ENCODE measurements around the gene GGA3.
A peak's percentile ranks its signal among the peaks of the same experiment; 100 is the strongest.
"Not testable (repeated sequence)": the region's sequence is repeated elsewhere in the genome, so short reads cannot be mapped to it uniquely, and the experiment has no call there.

The GGA3 gene

DNA sequence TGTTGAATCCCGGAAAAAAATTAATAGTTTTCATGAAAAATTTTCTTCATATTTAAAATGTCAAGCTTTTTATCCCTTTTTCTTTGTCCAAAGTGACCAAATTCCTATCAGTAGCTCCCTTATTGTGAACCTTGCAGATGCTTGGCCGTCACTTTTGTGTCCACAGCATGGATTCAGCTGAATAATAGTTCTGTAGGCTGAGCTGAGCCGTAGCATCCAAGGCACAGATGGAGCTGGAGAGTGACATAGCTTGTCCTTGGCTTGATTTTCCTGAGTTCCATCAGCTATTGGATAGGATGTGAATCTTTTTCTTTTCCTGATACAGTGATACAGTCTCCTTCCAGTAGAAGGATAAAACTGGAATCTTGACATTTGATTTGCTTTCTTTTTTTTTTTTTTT, 52.3 kb downstream of the GGA3 start:
- DNase-seq (ENCODE audit: low read depth), result no peak

- no peak for DNase-seq (ENCODE audit: low read depth)
These were observed 53.2 kb downstream of the GGA3 start for GRCh38 chr17:75208161-75208560.

- DNase-seq (ENCODE audit: low read depth), result no peak
These were observed 53.6 kb downstream of the GGA3 start for GRCh38 chr17:75207760-75208159.

- DNase-seq (ENCODE audit: low read depth), result not testable (repeated sequence)
These were observed 54.4 kb downstream of the GGA3 start for GRCh38 chr17:75207050-75207407.

DNA sequence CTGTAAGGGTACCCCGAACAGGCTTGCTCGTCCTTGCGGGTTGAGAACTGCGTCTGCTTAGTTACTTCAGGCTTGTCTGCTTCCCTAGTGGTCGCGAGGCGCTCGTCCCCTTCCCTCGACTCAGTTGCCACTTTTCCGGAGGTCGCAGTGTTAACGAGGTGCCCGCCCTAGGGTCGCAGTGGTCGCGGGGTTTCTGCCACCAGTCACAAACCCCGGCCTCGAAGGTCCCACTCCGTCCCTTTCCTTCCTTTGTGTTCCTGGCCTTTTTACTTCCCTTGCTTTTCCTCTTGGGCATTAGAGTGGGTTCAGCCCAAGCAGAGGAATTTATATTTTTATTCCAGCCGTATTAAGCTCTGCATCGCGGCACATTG, 55.6 kb downstream of the GGA3 start:
- no peak for DNase-seq (ENCODE audit: low read depth)

DNA sequence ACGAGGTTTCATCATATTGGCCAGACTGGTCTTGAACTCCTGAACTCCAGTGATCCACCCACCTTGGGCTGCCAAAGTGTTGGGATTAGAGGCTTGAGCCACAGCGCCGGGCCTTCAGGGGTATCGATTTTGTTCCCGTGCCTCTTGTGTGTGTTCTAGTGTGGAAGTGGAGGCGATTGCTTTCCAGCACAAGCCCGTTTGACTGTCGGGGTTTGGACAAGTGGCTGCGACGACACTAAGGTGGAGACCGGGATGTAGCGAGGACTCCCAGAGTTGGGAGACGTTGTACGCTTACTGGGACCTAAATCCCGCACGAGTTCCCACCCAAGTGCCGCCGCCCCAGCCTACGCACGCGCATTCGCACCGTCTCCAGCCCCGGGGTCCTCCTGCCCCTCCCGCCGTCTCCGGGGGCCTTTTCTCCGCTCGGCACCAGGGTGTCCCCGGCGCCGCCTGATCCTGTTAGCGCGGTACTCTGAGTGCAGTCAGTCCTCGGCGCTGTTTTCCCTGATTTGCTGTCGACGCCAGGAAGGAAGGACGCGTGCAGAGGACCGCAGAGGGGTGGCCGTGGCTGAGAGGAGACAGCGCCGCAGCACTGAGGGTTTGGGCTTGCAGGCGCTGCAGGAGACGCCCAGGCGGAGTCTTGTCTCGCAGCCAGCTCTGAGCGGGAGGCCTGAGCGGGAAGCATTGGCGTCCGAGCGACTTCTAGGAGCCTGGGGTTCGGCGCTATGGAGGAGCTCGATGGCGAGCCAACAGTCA, 56.2 kb downstream of the GGA3 start, which contains the start of gene NUP85:
Gene NUP85, plus strand, starts transcription at position 643 of the 756 bp plus-strand sequence. Its CDS starts 83 bp downstream, at position 726.
- peak; percentile 86 for DNase-seq (ENCODE audit: low read depth)

DNA sequence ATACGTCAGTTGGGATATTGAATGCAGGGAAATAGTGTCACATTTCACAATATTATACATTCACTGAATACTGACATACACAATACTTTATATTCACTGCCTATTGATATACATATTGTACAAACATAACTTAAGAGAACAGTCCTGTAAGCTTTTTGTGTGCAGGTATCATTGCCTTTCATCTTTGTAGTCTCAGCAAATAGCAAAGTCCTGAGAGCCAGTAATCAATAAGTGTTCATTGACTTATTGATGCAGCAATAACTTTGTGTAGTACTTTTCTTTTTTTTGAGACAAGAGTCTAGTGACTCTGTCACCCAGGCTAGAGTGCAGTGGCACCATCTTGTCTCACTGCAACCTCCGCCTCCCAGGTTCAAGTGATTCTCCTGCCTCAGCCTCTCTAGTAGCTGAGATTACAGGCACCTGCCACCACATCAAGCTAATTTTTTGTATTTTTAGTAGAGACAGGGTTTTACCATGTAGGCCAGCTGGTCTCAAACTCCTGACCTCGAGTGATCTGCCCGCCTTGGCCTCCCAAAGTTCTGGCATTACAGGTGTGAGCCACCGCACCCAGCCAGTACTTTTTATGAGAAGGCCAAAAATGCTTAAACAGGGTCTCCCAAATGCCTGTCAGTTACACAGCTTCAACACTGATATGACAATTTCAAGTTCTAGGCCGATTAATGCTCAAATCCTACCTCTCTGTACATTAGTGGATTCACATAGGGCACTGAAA, 61.4 kb downstream of the GGA3 start:
- no peak for DNase-seq (ENCODE audit: low read depth)

DNA sequence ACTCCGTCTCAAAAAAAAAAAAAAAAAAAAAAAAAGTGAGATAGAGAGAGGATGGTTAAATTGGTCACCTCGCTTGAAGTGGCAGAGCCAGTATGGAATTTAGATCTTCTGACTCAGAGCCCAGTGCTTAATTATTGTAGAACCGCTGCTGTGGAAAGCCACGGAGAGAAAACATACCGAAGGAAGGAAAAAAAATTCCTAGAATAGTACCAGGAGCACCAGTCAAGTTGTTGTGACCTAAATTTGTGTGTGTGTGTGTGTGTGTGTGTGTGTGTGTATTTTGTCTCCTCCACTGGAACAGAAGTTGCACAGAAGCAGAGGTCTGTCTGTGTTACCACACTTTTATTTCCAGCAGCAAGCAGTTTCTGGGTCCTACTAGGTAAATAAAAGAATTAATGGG, 66.5 kb downstream of the GGA3 start:
- no peak for DNase-seq (ENCODE audit: low read depth)

DNA sequence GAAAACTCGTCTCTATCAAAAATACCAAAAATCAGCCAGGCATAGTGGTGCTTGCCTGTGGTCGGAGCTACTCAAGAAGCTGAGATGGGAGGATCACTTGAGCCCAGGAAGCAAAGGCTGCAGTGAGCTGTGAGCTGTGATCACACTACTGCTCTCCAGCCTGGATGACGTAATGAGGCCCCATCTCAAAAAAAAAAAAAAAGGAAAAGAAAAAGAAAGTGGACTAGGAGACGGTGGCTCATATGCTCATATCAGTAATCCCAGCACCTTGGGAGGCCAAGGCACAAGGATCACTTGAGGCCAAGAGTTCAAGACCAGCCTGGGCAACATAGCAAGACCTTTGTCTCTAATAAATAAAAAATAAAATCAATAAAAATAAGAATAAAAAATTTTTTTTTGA, 69.8 kb downstream of the GGA3 start:
- DNase-seq (ENCODE audit: low read depth), result no peak

GRCh38 chr17:75188614-75189013, 72.8 kb downstream of the GGA3 start:
- DNase-seq (ENCODE audit: low read depth), result no peak
